Peyer's patch (tissue), 4 donors: ENCODE data around the gene PCDHA7. TPM values are rescaled to one million over a fixed set of nuclear protein-coding genes. Genes with fewer than 3 reads are reported as not detected.
"Not testable (repeated sequence)": the region's sequence is repeated elsewhere in the genome, so short reads cannot be mapped to it uniquely, and the experiment has no call there.

Experiments
- DNase-seq, 3 donors: peaks; one replicate each; pipeline ENCODE4 v3.0.0-alpha.2; 2017 to 2019
- H3K27ac ChIP-seq, 4 donors: fragments of 200-600 bp; sonication (generic); one replicate each; pipeline ENCODE4 v1.5.1; 2016 to 2019
- H3K27me3 ChIP-seq, 2 donors: fragments of 200-600 bp; sonication (generic); one replicate each; pipeline ENCODE4 v1.5.1; 2019
- H3K36me3 ChIP-seq, 3 donors: fragments of 200-600 bp; sonication (generic); one replicate each; pipeline ENCODE4 v1.5.1; 2016 to 2019
- H3K4me1 ChIP-seq, 4 donors: fragments of 200-600 bp; sonication (generic); one replicate each; pipeline ENCODE4 v1.5.1; 2016 to 2019
- H3K4me3 ChIP-seq, 4 donors: fragments of 200-600 bp; sonication (generic); 1 replicate in 3 of 4; 2 replicates in 1 of 4; pipeline ENCODE4 v1.5.1; 2016 to 2019; ENCODE audit warnings: mild to moderate bottlenecking in 1 of 4
- H3K9me3 ChIP-seq, 4 donors: fragments of 200-600 bp; sonication (generic); one replicate each; pipeline ENCODE4 v1.5.1; 2016 to 2019; ENCODE audit warnings: mild to moderate bottlenecking in 1 of 4
- POLR2A ChIP-seq, 2 donors: fragments of 450-650 bp; IDR thresholded peaks; one replicate each; pipeline ENCODE4 v1.5.1; 2017; ENCODE audit warnings: antibody characterized with exemption in 2 of 2, mild to moderate bottlenecking in 2 of 2, moderate library complexity in 2 of 2
- total RNA-seq, 4 donors: library from RNA; depleted of rRNA; stranded (reverse); fragments of >200 nt; gene quantifications; one replicate each; pipeline ENCODE4 v1.1.0, GENCODE V29; 2016
- TF ChIP-seq, protein P1 (sequence below), 6 experiments: fragments of 450-650 bp in 4 of 6; fragments of 200-600 bp in 2 of 6; sonication (generic) in 1 of 6; IDR thresholded peaks; one replicate each; pipeline ENCODE4 v1.5.1; 2017 to 2019; ENCODE audit warnings: antibody characterized with exemption in 6 of 6, mild to moderate bottlenecking in 3 of 6, moderate library complexity in 1 of 6

PCDHA7 gene
- total RNA-seq, 4 donors from 2014 or later = 0.27 to 1.7 (median 1.2) TPM; not detected in 1

DNA sequence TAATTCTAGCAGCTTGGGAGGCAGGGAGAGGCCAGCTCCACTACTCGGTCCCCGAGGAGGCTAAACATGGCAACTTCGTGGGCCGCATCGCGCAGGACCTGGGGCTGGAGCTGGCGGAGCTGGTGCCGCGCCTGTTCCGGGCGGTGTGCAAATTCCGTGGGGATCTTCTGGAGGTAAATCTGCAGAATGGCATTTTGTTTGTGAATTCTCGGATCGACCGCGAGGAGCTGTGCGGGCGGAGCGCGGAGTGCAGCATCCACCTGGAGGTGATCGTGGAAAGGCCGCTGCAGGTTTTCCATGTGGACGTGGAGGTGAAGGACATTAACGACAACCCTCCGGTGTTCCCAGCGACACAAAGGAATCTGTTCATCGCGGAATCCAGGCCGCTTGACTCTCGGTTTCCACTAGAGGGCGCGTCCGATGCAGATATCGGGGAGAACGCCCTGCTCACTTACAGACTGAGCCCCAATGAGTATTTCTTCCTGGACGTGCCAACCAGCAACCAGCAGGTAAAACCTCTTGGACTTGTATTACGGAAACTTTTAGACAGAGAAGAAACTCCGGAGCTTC lies 455 bp downstream of the PCDHA7 start:
- not testable (repeated sequence) for H3K36me3 ChIP-seq, H3K27ac ChIP-seq, H3K4me1 ChIP-seq, H3K27me3 ChIP-seq, DNase-seq
- Histone ChIP-seq H3K4me3 (peak overlapping the region in 2 of 4 donors; percentile 6 to 23), H3K9me3 (peaks cover 0 to 31% (median 9%) of the 10 kb centered on the region in 4 donors)

DNA sequence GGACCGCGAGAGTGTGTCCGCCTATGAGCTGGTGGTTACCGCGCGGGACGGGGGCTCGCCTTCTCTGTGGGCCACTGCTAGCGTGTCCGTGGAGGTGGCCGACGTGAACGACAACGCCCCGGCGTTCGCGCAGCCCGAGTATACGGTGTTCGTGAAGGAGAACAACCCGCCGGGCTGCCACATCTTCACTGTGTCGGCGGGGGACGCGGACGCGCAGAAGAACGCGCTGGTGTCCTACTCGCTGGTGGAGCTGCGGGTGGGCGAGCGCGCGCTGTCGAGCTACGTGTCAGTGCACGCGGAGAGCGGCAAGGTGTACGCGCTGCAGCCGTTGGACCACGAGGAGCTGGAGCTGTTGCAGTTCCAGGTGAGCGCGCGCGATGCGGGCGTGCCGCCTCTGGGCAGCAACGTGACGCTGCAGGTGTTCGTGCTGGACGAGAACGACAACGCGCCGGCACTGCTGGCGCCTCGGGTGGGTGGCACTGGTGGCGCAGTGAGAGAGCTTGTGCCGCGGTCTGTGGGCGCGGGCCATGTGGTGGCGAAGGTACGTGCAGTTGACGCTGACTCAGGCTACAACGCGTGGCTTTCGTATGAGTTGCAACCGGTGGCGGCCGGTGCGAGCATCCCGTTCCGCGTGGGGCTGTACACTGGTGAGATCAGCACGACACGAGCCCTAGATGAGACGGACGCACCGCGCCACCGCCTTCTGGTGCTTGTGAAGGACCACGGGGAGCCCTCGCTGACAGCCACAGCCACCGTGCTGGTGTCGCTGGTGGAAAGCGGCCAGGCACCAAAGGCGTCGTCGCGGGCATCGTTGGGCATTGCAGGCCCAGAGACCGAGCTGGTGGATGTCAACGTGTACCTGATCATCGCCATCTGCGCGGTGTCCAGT lies 1.8 kb downstream of the PCDHA7 start:
- Histone ChIP-seq H3K4me3 (no peak overlapping the region), H3K36me3 (no peaks in the 10 kb centered on the region), H3K27me3 (no peaks in the 10 kb centered on the region), H3K9me3 (peaks cover 0 to 23% (median 7%) of the 10 kb centered on the region in 4 donors), H3K27ac (no peak overlapping the region), H3K4me1 (no peaks in the 10 kb centered on the region)
- DNase-seq = no peak
- no peak for TF ChIP-seq POLR2A (IDR thresholded peaks at IDR 0.05)
- TF ChIP-seq, protein P1, sequence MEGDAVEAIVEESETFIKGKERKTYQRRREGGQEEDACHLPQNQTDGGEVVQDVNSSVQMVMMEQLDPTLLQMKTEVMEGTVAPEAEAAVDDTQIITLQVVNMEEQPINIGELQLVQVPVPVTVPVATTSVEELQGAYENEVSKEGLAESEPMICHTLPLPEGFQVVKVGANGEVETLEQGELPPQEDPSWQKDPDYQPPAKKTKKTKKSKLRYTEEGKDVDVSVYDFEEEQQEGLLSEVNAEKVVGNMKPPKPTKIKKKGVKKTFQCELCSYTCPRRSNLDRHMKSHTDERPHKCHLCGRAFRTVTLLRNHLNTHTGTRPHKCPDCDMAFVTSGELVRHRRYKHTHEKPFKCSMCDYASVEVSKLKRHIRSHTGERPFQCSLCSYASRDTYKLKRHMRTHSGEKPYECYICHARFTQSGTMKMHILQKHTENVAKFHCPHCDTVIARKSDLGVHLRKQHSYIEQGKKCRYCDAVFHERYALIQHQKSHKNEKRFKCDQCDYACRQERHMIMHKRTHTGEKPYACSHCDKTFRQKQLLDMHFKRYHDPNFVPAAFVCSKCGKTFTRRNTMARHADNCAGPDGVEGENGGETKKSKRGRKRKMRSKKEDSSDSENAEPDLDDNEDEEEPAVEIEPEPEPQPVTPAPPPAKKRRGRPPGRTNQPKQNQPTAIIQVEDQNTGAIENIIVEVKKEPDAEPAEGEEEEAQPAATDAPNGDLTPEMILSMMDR (IDR thresholded peaks at IDR 0.05) = no peak

- H3K27ac ChIP-seq = no peak within 1 kb of the TSS
- no peak for TF ChIP-seq POLR2A (IDR thresholded peaks at IDR 0.05)
- TF ChIP-seq, protein P1 (IDR thresholded peaks at IDR 0.05) = no peak
- H3K4me3 ChIP-seq = no peak within 1 kb of the TSS
- DNase-seq = no peak
- H3K9me3 ChIP-seq = peaks cover 0 to 16% (median 3%) of the 10 kb centered on the region in 4 donors
- no peaks in the 10 kb centered on the region for H3K36me3 ChIP-seq
- no peaks in the 10 kb centered on the region for H3K27me3 ChIP-seq
- H3K4me1 ChIP-seq = no peaks in the 10 kb centered on the region
Measured at GRCh38 chr5:140840978-140841962, 7.2 kb downstream of the PCDHA7 start, which contains the start of gene PCDHA8. Gene PCDHA8, plus strand, starts transcription at chr5:140841187. Its CDS starts 135 bp downstream, at chr5:140841322.

GRCh38 chr5:140842798-140843733 lies 9.0 kb downstream of the PCDHA7 start:
- TF ChIP-seq, protein P1 (IDR thresholded peaks at IDR 0.05) = no peak
- TF ChIP-seq POLR2A (IDR thresholded peaks at IDR 0.05) = no peak
- H3K4me1 ChIP-seq = no peaks in the 10 kb centered on the region
- peaks cover 0 to 13% (median 3%) of the 10 kb centered on the region in 4 donors for H3K9me3 ChIP-seq
- H3K36me3 ChIP-seq = no peaks in the 10 kb centered on the region
- no peak for DNase-seq
- no peak overlapping the region for H3K4me3 ChIP-seq
- H3K27me3 ChIP-seq = no peaks in the 10 kb centered on the region
- H3K27ac ChIP-seq = no peak overlapping the region

GRCh38 chr5:140848139-140849102 lies 14.4 kb downstream of the PCDHA7 start, which contains the start of gene PCDHA9:
Gene PCDHA9, plus strand, starts transcription at chr5:140848382. Its CDS starts 114 bp downstream, at chr5:140848496.
- not testable (repeated sequence) for H3K36me3 ChIP-seq, H3K27ac ChIP-seq, DNase-seq, H3K27me3 ChIP-seq, H3K4me1 ChIP-seq, H3K4me3 ChIP-seq
- peaks cover 0 to 12% (median 4%) of the 10 kb centered on the region in 4 donors for H3K9me3 ChIP-seq

DNA sequence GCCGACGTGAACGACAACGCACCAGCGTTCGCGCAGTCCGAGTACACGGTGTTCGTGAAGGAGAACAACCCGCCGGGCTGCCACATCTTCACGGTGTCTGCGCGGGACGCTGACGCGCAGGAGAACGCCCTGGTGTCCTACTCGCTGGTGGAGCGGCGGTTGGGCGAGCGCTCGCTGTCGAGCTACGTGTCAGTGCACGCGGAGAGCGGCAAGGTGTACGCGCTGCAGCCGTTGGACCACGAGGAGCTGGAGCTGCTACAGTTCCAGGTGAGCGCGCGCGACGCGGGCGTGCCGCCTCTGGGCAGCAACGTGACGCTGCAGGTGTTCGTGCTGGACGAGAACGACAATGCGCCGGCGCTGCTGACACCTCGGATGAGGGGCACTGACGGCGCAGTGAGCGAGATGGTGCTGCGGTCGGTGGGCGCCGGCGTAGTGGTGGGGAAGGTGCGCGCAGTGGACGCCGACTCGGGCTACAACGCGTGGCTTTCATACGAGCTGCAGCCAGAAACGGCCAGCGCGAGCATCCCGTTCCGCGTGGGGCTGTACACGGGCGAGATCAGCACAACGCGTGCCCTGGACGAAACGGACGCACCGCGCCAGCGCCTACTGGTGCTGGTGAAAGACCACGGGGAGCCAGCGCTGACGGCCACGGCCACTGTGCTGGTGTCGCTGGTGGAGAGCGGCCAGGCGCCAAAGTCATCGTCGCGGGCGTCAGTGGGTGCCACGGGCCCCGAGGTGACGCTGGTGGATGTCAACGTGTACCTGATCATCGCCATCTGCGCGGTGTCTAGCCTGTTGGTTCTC lies 16.0 kb downstream of the PCDHA7 start:
- not testable (repeated sequence) for H3K27me3 ChIP-seq, H3K4me3 ChIP-seq, DNase-seq, H3K4me1 ChIP-seq, H3K36me3 ChIP-seq, H3K27ac ChIP-seq
- peaks cover 0 to 12% (median 4%) of the 10 kb centered on the region in 4 donors for H3K9me3 ChIP-seq
